ENCODE data around the gene HEXIM2. TPM values are rescaled to one million over a fixed set of nuclear protein-coding genes. Genes with fewer than 3 reads are reported as not detected.

The HEXIM2 gene
- polyA plus RNA-seq, 1 of the 3 experiments (the other 2 are of a cell fraction): 9.3 TPM

DNA sequence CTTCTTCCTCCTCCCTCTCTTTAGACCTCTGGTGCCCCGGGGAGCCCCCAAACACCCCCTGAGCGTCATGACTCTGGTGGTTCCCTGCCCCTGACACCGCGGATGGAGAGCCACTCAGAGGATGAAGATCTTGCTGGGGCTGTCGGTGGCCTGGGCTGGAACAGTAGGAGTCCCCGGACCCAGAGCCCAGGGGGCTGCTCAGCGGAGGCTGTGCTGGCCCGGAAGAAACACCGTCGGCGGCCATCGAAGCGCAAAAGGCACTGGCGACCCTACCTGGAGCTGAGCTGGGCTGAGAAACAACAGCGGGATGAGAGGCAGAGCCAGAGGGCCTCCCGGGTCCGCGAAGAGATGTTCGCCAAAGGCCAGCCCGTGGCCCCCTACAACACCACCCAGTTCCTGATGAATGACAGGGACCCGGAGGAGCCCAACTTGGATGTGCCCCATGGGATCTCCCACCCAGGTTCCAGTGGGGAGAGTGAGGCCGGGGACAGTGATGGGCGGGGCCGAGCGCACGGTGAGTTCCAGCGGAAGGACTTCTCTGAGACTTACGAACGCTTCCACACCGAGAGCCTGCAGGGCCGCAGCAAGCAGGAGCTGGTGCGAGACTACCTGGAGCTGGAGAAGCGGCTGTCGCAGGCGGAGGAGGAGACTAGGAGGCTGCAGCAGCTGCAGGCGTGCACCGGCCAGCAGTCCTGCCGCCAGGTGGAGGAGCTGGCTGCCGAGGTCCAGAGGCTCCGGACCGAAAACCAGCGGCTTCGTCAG, 7.5 kb downstream of the HEXIM2 start:
- H3K36me3 ChIP-seq (replicated peaks in 1 of 2; ENCODE audit: control insufficient read depth in 1 of 2, insufficient read depth in 2 of 2, low read length in 1 of 2): no peaks in the 10 kb centered on the region
- DNase-seq: no peak
- CTCF ChIA-PET: interaction anchor here (1.6 to 5.0 kb wide), 2 partner anchors 19 to 34 kb away, joined by 6 to 54 read pairs; partner anchors contain the start of gene HEXIM1

More for the DNA sequence above, 7.5 kb downstream of the HEXIM2 start:
- Histone ChIP-seq H4K20me1 (ENCODE audit: insufficient read depth) (no peaks in the 10 kb centered on the region), H3F3A (replicated peaks; ENCODE audit: insufficient read depth) (peaks cover 21% of the 10 kb centered on the region), H3K27ac (ENCODE audit: low read depth in 2 of 2, low read length in 1 of 2) (no peak overlapping the region), H3K79me2 (ENCODE audit: insufficient read depth) (no peaks in the 10 kb centered on the region), H3K4me1 (ENCODE audit: control insufficient read depth in 1 of 2, insufficient read depth in 2 of 2, low read depth in 1 of 2, low read length in 1 of 2) (peaks cover 29 to 34% of the 10 kb centered on the region in 2 experiments; a peak in 3 of 4 replicates), H3K4me3 (ENCODE audit: low read depth in 2 of 2, low read length in 1 of 2) (no peak overlapping the region), H3K9ac (no peak overlapping the region), H2AFZ (ENCODE audit: low read depth) (no peak overlapping the region), H3K27me3 (ENCODE audit: insufficient read depth) (no peaks in the 10 kb centered on the region), H3K9me3 (no peaks in the 10 kb centered on the region), H3K9me2 (no peaks in the 10 kb centered on the region), H3K4me2 (no peak overlapping the region)
- 97% methylated on average over 34 of the region's 43 CpGs for WGBS (ENCODE audit: low lambda C conversion rate)
- TF ChIP-seq, protein P1, sequence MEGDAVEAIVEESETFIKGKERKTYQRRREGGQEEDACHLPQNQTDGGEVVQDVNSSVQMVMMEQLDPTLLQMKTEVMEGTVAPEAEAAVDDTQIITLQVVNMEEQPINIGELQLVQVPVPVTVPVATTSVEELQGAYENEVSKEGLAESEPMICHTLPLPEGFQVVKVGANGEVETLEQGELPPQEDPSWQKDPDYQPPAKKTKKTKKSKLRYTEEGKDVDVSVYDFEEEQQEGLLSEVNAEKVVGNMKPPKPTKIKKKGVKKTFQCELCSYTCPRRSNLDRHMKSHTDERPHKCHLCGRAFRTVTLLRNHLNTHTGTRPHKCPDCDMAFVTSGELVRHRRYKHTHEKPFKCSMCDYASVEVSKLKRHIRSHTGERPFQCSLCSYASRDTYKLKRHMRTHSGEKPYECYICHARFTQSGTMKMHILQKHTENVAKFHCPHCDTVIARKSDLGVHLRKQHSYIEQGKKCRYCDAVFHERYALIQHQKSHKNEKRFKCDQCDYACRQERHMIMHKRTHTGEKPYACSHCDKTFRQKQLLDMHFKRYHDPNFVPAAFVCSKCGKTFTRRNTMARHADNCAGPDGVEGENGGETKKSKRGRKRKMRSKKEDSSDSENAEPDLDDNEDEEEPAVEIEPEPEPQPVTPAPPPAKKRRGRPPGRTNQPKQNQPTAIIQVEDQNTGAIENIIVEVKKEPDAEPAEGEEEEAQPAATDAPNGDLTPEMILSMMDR (IDR thresholded peaks at IDR 0.05): no peak
- TF ChIP-seq SMC3 (IDR thresholded peaks at IDR 0.05; ENCODE audit: low read depth, low read length) (no peak), MEF2A (IDR thresholded peaks at IDR 0.05; ENCODE audit: borderline replicate concordance, low read depth) (no peak), IRF3 (IDR thresholded peaks at IDR 0.05; ENCODE audit: low read depth, low read length) (no peak), CHD2 (IDR thresholded peaks at IDR 0.05; ENCODE audit: low read length, partially characterized antibody) (no peak), JUND (IDR thresholded peaks at IDR 0.05) (no peak)
- TF ChIP-seq, protein P2, sequence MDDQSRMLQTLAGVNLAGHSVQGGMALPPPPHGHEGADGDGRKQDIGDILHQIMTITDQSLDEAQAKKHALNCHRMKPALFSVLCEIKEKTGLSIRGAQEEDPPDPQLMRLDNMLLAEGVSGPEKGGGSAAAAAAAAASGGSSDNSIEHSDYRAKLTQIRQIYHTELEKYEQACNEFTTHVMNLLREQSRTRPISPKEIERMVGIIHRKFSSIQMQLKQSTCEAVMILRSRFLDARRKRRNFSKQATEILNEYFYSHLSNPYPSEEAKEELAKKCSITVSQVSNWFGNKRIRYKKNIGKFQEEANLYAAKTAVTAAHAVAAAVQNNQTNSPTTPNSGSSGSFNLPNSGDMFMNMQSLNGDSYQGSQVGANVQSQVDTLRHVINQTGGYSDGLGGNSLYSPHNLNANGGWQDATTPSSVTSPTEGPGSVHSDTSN (IDR thresholded peaks at IDR 0.05): no peak
- TF ChIP-seq, protein P3, sequence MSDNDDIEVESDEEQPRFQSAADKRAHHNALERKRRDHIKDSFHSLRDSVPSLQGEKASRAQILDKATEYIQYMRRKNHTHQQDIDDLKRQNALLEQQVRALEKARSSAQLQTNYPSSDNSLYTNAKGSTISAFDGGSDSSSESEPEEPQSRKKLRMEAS (IDR thresholded peaks at IDR 0.05; ENCODE audit: low read depth): no peak
- POLR2A ChIA-PET: interaction anchor here (1.2 kb wide), 1 partner anchor 20 kb away, joined by 4 read pairs; the partner anchor contains the start of gene HEXIM1
